HEK293 (cell line): ENCODE results near the gene CPEB4.

Experiments
- CTCF ChIA-PET: fragments of 350-600 bp; formaldehyde crosslinking; extraction: SDS; loops from one replicate; lab custom pipeline; 2021; ENCODE audit warnings: antibody characterized with exemption; lab: Yijun Ruan, JAX
- POLR2A ChIA-PET: fragments of 300-600 bp; formaldehyde crosslinking; extraction: SDS; loops from one replicate; lab custom pipeline; 2020; ENCODE audit warnings: antibody characterized with exemption, inconsistent platforms; lab: Yijun Ruan, JAX
- H3K27ac ChIP-seq: fragments of 200-500 bp; sonication (Bioruptor generic); 2 replicates; pipeline ENCODE4 v1.5.1; 2014; ENCODE audit warnings: low read depth, low read length, control low read depth, inconsistent platforms; ENCODE audit errors: extremely low read depth
- H3K36me3 ChIP-seq, 2 experiments: fragments of 200-500 bp in 1 of 2; sonication (Bioruptor generic) in 1 of 2; 1 replicate in 1 of 2; 2 replicates in 1 of 2; pipeline ENCODE4 v1.5.1; 2014 to 2017; ENCODE audit warnings: inconsistent platforms in 2 of 2, low read length in 2 of 2; ENCODE audit not compliant: control insufficient read depth in 2 of 2, insufficient read depth in 1 of 2
- H3K4me1 ChIP-seq: fragments of 200-500 bp; sonication (Bioruptor generic); 2 replicates; pipeline ENCODE4 v1.5.1; 2014; ENCODE audit warnings: mild to moderate bottlenecking, low read length, inconsistent platforms; ENCODE audit not compliant: control insufficient read depth, insufficient read depth
- H3K4me3 ChIP-seq: 2 replicates; pipeline ENCODE4 v1.5.1; 2011; ENCODE audit warnings: low read depth, mild to moderate bottlenecking, control low read depth, low read length, moderate library complexity
- H3K9me3 ChIP-seq: fragments of 200-500 bp; sonication (Bioruptor generic); 2 replicates; pipeline ENCODE4 v1.5.1; 2014; ENCODE audit warnings: low read depth, low read length, inconsistent platforms; ENCODE audit not compliant: control insufficient read depth, insufficient read depth
- BCL11B ChIP-seq: fragments of 450-650 bp; formaldehyde crosslinking; IDR thresholded peaks from 2 replicates; pipeline ENCODE4 v1.5.1; 2016; ENCODE audit warnings: low read depth, missing biosample characterization, missing genetic modification characterization
- BCL6B ChIP-seq: fragments of 450-650 bp; formaldehyde crosslinking; IDR thresholded peaks from 2 replicates; pipeline ENCODE4 v1.5.1; 2017; ENCODE audit warnings: missing biosample characterization, missing genetic modification characterization
- ELK4 ChIP-seq: IDR thresholded peaks from 2 replicates; pipeline ENCODE4 v1.6.1; 2011; ENCODE audit warnings: mild to moderate bottlenecking, low read depth, low read length, borderline replicate concordance
- GLI4 ChIP-seq: fragments of 450-650 bp; formaldehyde crosslinking; IDR thresholded peaks from 2 replicates; pipeline ENCODE4 v1.5.1; 2016; ENCODE audit warnings: missing biosample characterization, missing genetic modification characterization
- KLF17 ChIP-seq: fragments of 450-650 bp; formaldehyde crosslinking; IDR thresholded peaks from 2 replicates; pipeline ENCODE4 v1.5.1; 2016; ENCODE audit warnings: missing biosample characterization, missing genetic modification characterization
- ZFP37 ChIP-seq: fragments of 450-650 bp; formaldehyde crosslinking; IDR thresholded peaks from 2 replicates; pipeline ENCODE4 v1.5.1; 2016; ENCODE audit warnings: missing biosample characterization, missing genetic modification characterization
- ZNF138 ChIP-seq: fragments of 450-650 bp; formaldehyde crosslinking; IDR thresholded peaks from 2 replicates; pipeline ENCODE4 v1.5.1; 2016; ENCODE audit warnings: missing biosample characterization, missing genetic modification characterization, borderline replicate concordance
- ZNF146 ChIP-seq: fragments of 450-650 bp; formaldehyde crosslinking; IDR thresholded peaks from 2 replicates; pipeline ENCODE4 v1.5.1; 2016; ENCODE audit warnings: missing biosample characterization, missing genetic modification characterization
- ZNF202 ChIP-seq: fragments of 450-650 bp; formaldehyde crosslinking; IDR thresholded peaks from 2 replicates; pipeline ENCODE4 v1.5.1; 2016; ENCODE audit warnings: missing biosample characterization, missing genetic modification characterization, borderline replicate concordance
- ZNF223 ChIP-seq: fragments of 450-650 bp; formaldehyde crosslinking; IDR thresholded peaks from 2 replicates; pipeline ENCODE4 v1.5.1; 2016; ENCODE audit warnings: missing biosample characterization, missing genetic modification characterization
- ZNF280C ChIP-seq: fragments of 450-650 bp; formaldehyde crosslinking; IDR thresholded peaks from 2 replicates; pipeline ENCODE4 v1.5.1; 2016; ENCODE audit warnings: missing biosample characterization, missing genetic modification characterization
- ZNF280D ChIP-seq: fragments of 450-650 bp; formaldehyde crosslinking; IDR thresholded peaks from 2 replicates; pipeline ENCODE4 v1.5.1; 2016; ENCODE audit warnings: missing biosample characterization, missing genetic modification characterization
- ZNF37A ChIP-seq: fragments of 450-650 bp; IDR thresholded peaks from 2 replicates; pipeline ENCODE4 v1.5.1; 2018; ENCODE audit warnings: missing biosample characterization, missing genetic modification characterization
- ZNF488 ChIP-seq: fragments of 450-650 bp; formaldehyde crosslinking; IDR thresholded peaks from 2 replicates; pipeline ENCODE4 v1.5.1; 2016; ENCODE audit warnings: missing biosample characterization, missing genetic modification characterization
- ZNF664 ChIP-seq: fragments of 450-650 bp; formaldehyde crosslinking; IDR thresholded peaks from 2 replicates; pipeline ENCODE4 v1.5.1; 2016; ENCODE audit warnings: missing biosample characterization, missing genetic modification characterization
- ZNF701 ChIP-seq: fragments of 450-650 bp; formaldehyde crosslinking; IDR thresholded peaks from 2 replicates; pipeline ENCODE4 v1.5.1; 2016; ENCODE audit warnings: missing biosample characterization, missing genetic modification characterization
- ZNF792 ChIP-seq: fragments of 450-650 bp; formaldehyde crosslinking; IDR thresholded peaks from 2 replicates; pipeline ENCODE4 v1.5.1; 2016; ENCODE audit warnings: missing biosample characterization, missing genetic modification characterization

Gene CPEB4

GRCh38 chr5:174008922-174009321 is 120.8 kb downstream of the CPEB4 start (continued):
- TF ChIP-seq ZNF280D (tag by site-specific recombination) (no peak), ZNF664 (no peak)
- TF ChIP-seq, all 188 proteins: peak for 0

- Histone ChIP-seq H3K9me3 (no peaks in the 10 kb centered on the region), H3K27ac (no peak overlapping the region), H3K36me3 (no peaks in the 10 kb centered on the region), H3K4me1 (no peaks in the 10 kb centered on the region), H3K4me3 (no peak overlapping the region)
- ChIA-PET CTCF (interaction anchor here (0.5 to 0.8 kb wide), 3 partner anchors 34 to 1693 kb away, joined by 3 to 4 read pairs (median 3); no protein-coding TSS in a partner anchor), POLR2A (interaction anchor here (0.7 kb wide), 1 partner anchor 301 kb away, joined by 7 read pairs; no protein-coding TSS in a partner anchor)
- TF ChIP-seq ZNF488 (tag by site-specific recombination) (no peak), ZNF146 (tag by site-specific recombination) (no peak), ZNF37A (tag by site-specific recombination) (no peak), BCL11B (tag by site-specific recombination) (no peak), ZNF701 (no peak), BCL6B (no peak), ZFP37 (tag by site-specific recombination) (no peak), ELK4 (no peak), GLI4 (tag by site-specific recombination) (no peak), ZNF202 (tag by site-specific recombination) (no peak), ZNF138 (no peak), ZNF223 (tag by site-specific recombination) (no peak), KLF17 (no peak), ZNF792 (tag by site-specific recombination) (no peak), ZNF280C (tag by site-specific recombination) (no peak)
Measured at GRCh38 chr5:174010365-174010764, 122.2 kb downstream of the CPEB4 start.
